WTC11 (cell line): ENCODE results near the gene GSG1L.

Experiments
- CREB1 ChIP-seq: sonication (generic); formaldehyde crosslinking; IDR thresholded peaks from 2 replicates; pipeline ENCODE4 v1.8.0; 2023; ENCODE audit warnings: mild to moderate bottlenecking, missing genetic modification reagents
- CTCF ChIP-seq: fragments of 200-600 bp; IDR thresholded peaks from 2 replicates; pipeline ENCODE4 v1.8.0; 2022; ENCODE audit warnings: antibody characterized with exemption
- JUN ChIP-seq: sonication (generic); formaldehyde crosslinking; IDR thresholded peaks from 2 replicates; pipeline ENCODE4 v1.8.0; 2023; ENCODE audit warnings: mild to moderate bottlenecking, missing genetic modification reagents
- TEAD1 ChIP-seq: sonication (generic); formaldehyde crosslinking; IDR thresholded peaks from 2 replicates; pipeline ENCODE4 v1.8.0; 2022; ENCODE audit warnings: mild to moderate bottlenecking, missing genetic modification reagents

DNA sequence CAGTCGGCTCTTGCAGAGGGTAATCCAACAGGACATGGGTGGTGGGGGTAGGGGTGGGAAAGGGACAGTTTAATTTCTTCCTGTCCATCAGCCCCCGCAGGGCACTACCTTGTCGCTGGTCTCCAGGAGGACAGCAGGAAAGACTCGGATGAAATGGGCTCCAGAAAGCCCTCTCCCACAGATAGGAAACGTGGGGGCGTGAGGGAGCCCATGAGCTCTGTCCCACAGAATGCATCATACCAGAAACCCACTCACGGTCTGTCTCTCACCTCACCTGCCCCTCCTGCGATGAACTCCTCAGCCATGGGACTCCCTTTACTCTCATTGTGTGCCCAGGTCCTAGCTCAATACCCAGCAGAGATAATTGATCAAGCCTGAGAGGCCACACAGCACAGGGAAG, 240.1 kb downstream of the GSG1L start:
- TF ChIP-seq CTCF (no peak), CREB1 (CRISPR knock-in tag) (no peak), TEAD1 (CRISPR knock-in tag) (no peak), JUN (no peak)
